ENCODE results near the gene CFB. TPM values are rescaled to one million over a fixed set of nuclear protein-coding genes. Genes with fewer than 3 reads are reported as not detected.

CFB gene
- total RNA-seq, 2 donors from 2014 or later, result 32.1 to 48.6 TPM

GRCh38 chr6:31966506-31966905, 20.6 kb downstream of the CFB start:
- H3K9me3 ChIP-seq, result no peaks in the 10 kb centered on the region
- no peak overlapping the region for H3K4me3 ChIP-seq
- TF ChIP-seq CTCF (IDR thresholded peaks at IDR 0.05), result no peak
- no peak for TF ChIP-seq POLR2AphosphoS5 (IDR thresholded peaks at IDR 0.05)
- no peak for TF ChIP-seq POLR2A (IDR thresholded peaks at IDR 0.05)
- 89% methylated on average over 7 of the region's 7 CpGs for WGBS
- no peaks in the 10 kb centered on the region for H3K27me3 ChIP-seq (replicated peaks; ENCODE audit: insufficient read depth)
- no peak overlapping the region for H3K27ac ChIP-seq
- intact Hi-C loops (cut with DNase I), result loop anchor here (10.0 kb wide), 1 partner anchor 188 kb away; the partner anchor contains the start of genes PPT2 and PRRT1
- H3K36me3 ChIP-seq, result peaks cover 18 to 19% of the 10 kb centered on the region in 2 donors
- peaks cover 10% of the 10 kb centered on the region for H3K4me1 ChIP-seq (replicated peaks)
- DNase-seq (ENCODE audit: low spot score), result no peak

GRCh38 chr6:31966997-31967925, 21.4 kb downstream of the CFB start:
- 80% methylated on average over 10 of the region's 10 CpGs for WGBS
- H3K4me3 ChIP-seq, result no peak overlapping the region
- no peaks in the 10 kb centered on the region for H3K27me3 ChIP-seq (replicated peaks; ENCODE audit: insufficient read depth)
- H3K36me3 ChIP-seq, result peaks cover 18 to 19% of the 10 kb centered on the region in 2 donors
- no peak overlapping the region for H3K27ac ChIP-seq
- H3K9me3 ChIP-seq, result no peaks in the 10 kb centered on the region
- peaks cover 10% of the 10 kb centered on the region for H3K4me1 ChIP-seq (replicated peaks)
- TF ChIP-seq POLR2AphosphoS5 (IDR thresholded peaks at IDR 0.05), result no peak
- TF ChIP-seq CTCF (IDR thresholded peaks at IDR 0.05), result no peak
- TF ChIP-seq POLR2A (IDR thresholded peaks at IDR 0.05), result no peak
- DNase-seq (ENCODE audit: low spot score), result no peak
- intact Hi-C loops (cut with DNase I), result loop anchor here (10.0 kb wide), 1 partner anchor 188 kb away; the partner anchor contains the start of genes PPT2 and PRRT1

GRCh38 chr6:31967926-31968320, 22.0 kb downstream of the CFB start:
- Histone ChIP-seq H3K4me1 (replicated peaks) (peaks cover 10% of the 10 kb centered on the region), H3K9me3 (no peaks in the 10 kb centered on the region), H3K27me3 (replicated peaks; ENCODE audit: insufficient read depth) (no peaks in the 10 kb centered on the region), H3K4me3 (no peak overlapping the region), H3K36me3 (peaks cover 14 to 18% of the 10 kb centered on the region in 2 donors), H3K27ac (no peak overlapping the region)
- 79% methylated on average over 3 of the region's 3 CpGs for WGBS
- DNase-seq (ENCODE audit: low spot score), result no peak
- TF ChIP-seq CTCF (IDR thresholded peaks at IDR 0.05) (no peak), POLR2AphosphoS5 (IDR thresholded peaks at IDR 0.05) (no peak), POLR2A (IDR thresholded peaks at IDR 0.05) (no peak)
- intact Hi-C loops (cut with DNase I), result loop anchor here (10.0 kb wide), 1 partner anchor 187 kb away; the partner anchor contains the start of genes PPT2 and PRRT1

GRCh38 chr6:31968326-31968725, 22.4 kb downstream of the CFB start:
- H3K4me3 ChIP-seq, result no peak overlapping the region
- H3K9me3 ChIP-seq, result no peaks in the 10 kb centered on the region
- DNase-seq (ENCODE audit: low spot score), result no peak
- TF ChIP-seq CTCF (IDR thresholded peaks at IDR 0.05) (no peak), POLR2A (IDR thresholded peaks at IDR 0.05) (no peak), POLR2AphosphoS5 (IDR thresholded peaks at IDR 0.05) (no peak)
- H3K27ac ChIP-seq, result no peak overlapping the region
- H3K36me3 ChIP-seq, result peaks cover 11 to 18% of the 10 kb centered on the region in 2 donors
- H3K27me3 ChIP-seq (replicated peaks; ENCODE audit: insufficient read depth), result no peaks in the 10 kb centered on the region
- peaks cover 10% of the 10 kb centered on the region for H3K4me1 ChIP-seq (replicated peaks)
- intact Hi-C loops (cut with DNase I), result loop anchor here (10.0 kb wide), 1 partner anchor 186 kb away; the partner anchor contains the start of genes PPT2 and PRRT1
- WGBS, result 77% methylated on average over 11 of the region's 11 CpGs

Data from prostate gland (tissue), 2 donors.